OCI-LY1 (cell line): ENCODE data around the gene WFDC12.

Experiments
- H2AFZ ChIP-seq: fragments of 200-600 bp; sonication (generic), shearing (Covaris generic); 2 replicates; pipeline ENCODE4 v1.6.0; 2014; ENCODE audit warnings: antibody characterized with exemption, mild to moderate bottlenecking, low read length
- H3F3A ChIP-seq: fragments of 200-600 bp; sonication (generic), shearing (Covaris generic); 2 replicates; pipeline ENCODE4 v1.6.0; 2014; ENCODE audit warnings: mild to moderate bottlenecking, antibody characterized with exemption, low read length, moderate library complexity; ENCODE audit not compliant: insufficient read depth
- H3K27ac ChIP-seq: fragments of 200-600 bp; sonication (generic); 2 replicates; pipeline ENCODE4 v1.5.1; 2014; ENCODE audit warnings: low read length, mixed run types, mild to moderate bottlenecking, low read depth; ENCODE audit not compliant: poor library complexity, severe bottlenecking
- H3K27me3 ChIP-seq: fragments of 200-600 bp; sonication (generic); 2 replicates; pipeline ENCODE4 v1.6.0; 2014; ENCODE audit warnings: antibody characterized with exemption, mild to moderate bottlenecking, low read length, moderate library complexity; ENCODE audit not compliant: insufficient read depth
- H3K36me3 ChIP-seq: fragments of 200-600 bp; sonication (generic); 2 replicates; pipeline ENCODE4 v1.6.1; 2014; ENCODE audit warnings: mild to moderate bottlenecking, antibody characterized with exemption, low read length, moderate library complexity, mixed read lengths; ENCODE audit not compliant: insufficient read depth
- H3K4me1 ChIP-seq: fragments of 200-600 bp; sonication (generic); 2 replicates; pipeline ENCODE4 v1.5.1; 2014; ENCODE audit warnings: mild to moderate bottlenecking, low read length, moderate library complexity; ENCODE audit not compliant: insufficient read depth, severe bottlenecking
- H3K4me2 ChIP-seq: fragments of 200-600 bp; sonication (generic), shearing (Covaris generic); 2 replicates; pipeline ENCODE4 v1.6.1; 2014; ENCODE audit warnings: low read length
- H3K4me3 ChIP-seq: fragments of 200-600 bp; sonication (generic); 2 replicates; pipeline ENCODE4 v1.5.1; 2014; ENCODE audit warnings: low read length, low read depth, mild to moderate bottlenecking, mixed read lengths; ENCODE audit not compliant: poor library complexity, severe bottlenecking
- H3K79me2 ChIP-seq: fragments of 200-600 bp; shearing (Covaris generic); 2 replicates; pipeline ENCODE4 v1.6.1; 2016; ENCODE audit warnings: mixed run types, low read length, mixed read lengths; ENCODE audit not compliant: insufficient read depth
- H3K9ac ChIP-seq: fragments of 200-600 bp; sonication (generic), shearing (Covaris generic); 2 replicates; pipeline ENCODE4 v1.6.1; 2014; ENCODE audit warnings: mild to moderate bottlenecking, low read length, mixed read lengths
- H3K9me2 ChIP-seq: fragments of 200-600 bp; sonication (generic), shearing (Covaris generic); 2 replicates; pipeline ENCODE4 v1.6.1; 2014; ENCODE audit warnings: low read depth, mild to moderate bottlenecking, low read length, mixed read lengths
- H3K9me3 ChIP-seq: fragments of 200-600 bp; shearing (Covaris generic); 2 replicates; pipeline ENCODE4 v1.6.1; 2014; ENCODE audit warnings: low read length, mixed read lengths
- H4K20me1 ChIP-seq: fragments of 200-600 bp; sonication (generic), shearing (Covaris generic); 2 replicates; pipeline ENCODE4 v1.6.0; 2016; ENCODE audit warnings: mild to moderate bottlenecking, low read length; ENCODE audit not compliant: insufficient read depth
- CTCF ChIP-seq: fragments of 200-600 bp; sonication (generic), shearing (Covaris generic); IDR thresholded peaks from 2 replicates; pipeline ENCODE4 v1.5.1; 2017; ENCODE audit warnings: mild to moderate bottlenecking, antibody characterized with exemption, low read length, moderate library complexity, mixed read lengths
- EZH2 ChIP-seq: fragments of 200-600 bp; sonication (generic), shearing (Covaris generic); IDR thresholded peaks from 2 replicates; pipeline ENCODE4 v1.8.0; 2017; ENCODE audit warnings: borderline replicate concordance, mixed run types, mild to moderate bottlenecking, antibody characterized with exemption, low read length, moderate library complexity, mixed read lengths

WFDC12 gene

GRCh38 chr20:45117581-45117980 is 6.7 kb downstream of the WFDC12 start:
- H3K9me2 ChIP-seq, result no peaks in the 10 kb centered on the region
- no peaks in the 10 kb centered on the region for H3F3A ChIP-seq

GRCh38 chr20:45115829-45116228 is 8.4 kb downstream of the WFDC12 start:
- no peaks in the 10 kb centered on the region for H3K4me1 ChIP-seq
- H4K20me1 ChIP-seq, result no peaks in the 10 kb centered on the region
- H3K9me2 ChIP-seq, result no peaks in the 10 kb centered on the region
- no peak overlapping the region for H3K4me3 ChIP-seq
- H2AFZ ChIP-seq, result no peak overlapping the region
- H3K27ac ChIP-seq, result no peak overlapping the region
- no peak overlapping the region for H3K4me2 ChIP-seq
- no peaks in the 10 kb centered on the region for H3K36me3 ChIP-seq
- no peak overlapping the region for H3K9ac ChIP-seq
- no peak for TF ChIP-seq CTCF
- TF ChIP-seq EZH2, result no peak
- H3K9me3 ChIP-seq, result no peaks in the 10 kb centered on the region
- H3K79me2 ChIP-seq, result no peaks in the 10 kb centered on the region
- H3K27me3 ChIP-seq, result no peaks in the 10 kb centered on the region
- no peaks in the 10 kb centered on the region for H3F3A ChIP-seq

More at GRCh38 chr20:45117581-45117980, 6.7 kb downstream of the WFDC12 start:
- H3K9ac ChIP-seq, result no peak overlapping the region
- no peak overlapping the region for H2AFZ ChIP-seq
- no peaks in the 10 kb centered on the region for H3K36me3 ChIP-seq
- H3K27ac ChIP-seq, result no peak overlapping the region
- no peaks in the 10 kb centered on the region for H3K27me3 ChIP-seq
- no peak overlapping the region for H3K4me2 ChIP-seq
- TF ChIP-seq CTCF, result no peak
- no peak for TF ChIP-seq EZH2
- H4K20me1 ChIP-seq, result no peaks in the 10 kb centered on the region
- H3K9me3 ChIP-seq, result no peaks in the 10 kb centered on the region
- H3K4me1 ChIP-seq, result no peaks in the 10 kb centered on the region
- no peak overlapping the region for H3K4me3 ChIP-seq
- H3K79me2 ChIP-seq, result no peaks in the 10 kb centered on the region

- Histone ChIP-seq H3K27me3 (no peaks in the 10 kb centered on the region), H3K36me3 (no peaks in the 10 kb centered on the region), H3K4me2 (no peak overlapping the region), H3K4me1 (no peaks in the 10 kb centered on the region), H3K79me2 (no peaks in the 10 kb centered on the region), H3K27ac (no peak overlapping the region), H2AFZ (no peak overlapping the region), H3K9ac (no peak overlapping the region), H3F3A (no peaks in the 10 kb centered on the region), H3K9me2 (no peaks in the 10 kb centered on the region), H3K4me3 (no peak overlapping the region), H3K9me3 (no peaks in the 10 kb centered on the region), H4K20me1 (no peaks in the 10 kb centered on the region)
- TF ChIP-seq CTCF (no peak), EZH2 (no peak)
These were observed 8.9 kb downstream of the WFDC12 start for GRCh38 chr20:45115386-45115774.
